HEK293 (cell line): ENCODE results near the gene RABAC1.

Experiments
- CTCF ChIA-PET: fragments of 350-600 bp; formaldehyde crosslinking; extraction: SDS; loops from one replicate; lab custom pipeline; 2021; ENCODE audit warnings: antibody characterized with exemption; lab: Yijun Ruan, JAX
- POLR2A ChIA-PET: fragments of 300-600 bp; formaldehyde crosslinking; extraction: SDS; loops from one replicate; lab custom pipeline; 2020; ENCODE audit warnings: antibody characterized with exemption, inconsistent platforms; lab: Yijun Ruan, JAX
- H3K27ac ChIP-seq: fragments of 200-500 bp; sonication (Bioruptor generic); 2 replicates; pipeline ENCODE4 v1.5.1; 2014; ENCODE audit warnings: low read depth, low read length, control low read depth, inconsistent platforms; ENCODE audit errors: extremely low read depth
- H3K36me3 ChIP-seq, 2 experiments: fragments of 200-500 bp in 1 of 2; sonication (Bioruptor generic) in 1 of 2; 1 replicate in 1 of 2; 2 replicates in 1 of 2; pipeline ENCODE4 v1.5.1; 2014 to 2017; ENCODE audit warnings: inconsistent platforms in 2 of 2, low read length in 2 of 2; ENCODE audit not compliant: control insufficient read depth in 2 of 2, insufficient read depth in 1 of 2
- H3K4me1 ChIP-seq: fragments of 200-500 bp; sonication (Bioruptor generic); 2 replicates; pipeline ENCODE4 v1.5.1; 2014; ENCODE audit warnings: mild to moderate bottlenecking, low read length, inconsistent platforms; ENCODE audit not compliant: control insufficient read depth, insufficient read depth
- H3K4me3 ChIP-seq: 2 replicates; pipeline ENCODE4 v1.5.1; 2011; ENCODE audit warnings: low read depth, mild to moderate bottlenecking, control low read depth, low read length, moderate library complexity
- H3K9me3 ChIP-seq: fragments of 200-500 bp; sonication (Bioruptor generic); 2 replicates; pipeline ENCODE4 v1.5.1; 2014; ENCODE audit warnings: low read depth, low read length, inconsistent platforms; ENCODE audit not compliant: control insufficient read depth, insufficient read depth
- BCL11A ChIP-seq: fragments of 450-650 bp; formaldehyde crosslinking; IDR thresholded peaks from 2 replicates; pipeline ENCODE4 v1.5.1; 2016; ENCODE audit warnings: low read depth, missing biosample characterization, missing genetic modification characterization
- GLIS2 ChIP-seq: fragments of 450-650 bp; formaldehyde crosslinking; IDR thresholded peaks from 2 replicates; pipeline ENCODE4 v1.5.1; 2016; ENCODE audit warnings: missing biosample characterization, missing genetic modification characterization
- KLF8 ChIP-seq: fragments of 450-650 bp; formaldehyde crosslinking; IDR thresholded peaks from 2 replicates; pipeline ENCODE4 v1.5.1; 2016; ENCODE audit warnings: missing biosample characterization, missing genetic modification characterization
- KLF9 ChIP-seq: fragments of 450-650 bp; formaldehyde crosslinking; IDR thresholded peaks from 2 replicates; pipeline ENCODE4 v1.5.1; 2016; ENCODE audit warnings: missing biosample characterization, missing genetic modification characterization, low read depth
- MEIS1 ChIP-seq: sonication (generic); formaldehyde crosslinking; IDR thresholded peaks from 2 replicates; pipeline ENCODE4 v1.8.1; 2022; ENCODE audit warnings: missing genetic modification reagents, mild to moderate bottlenecking, borderline replicate concordance
- ZBTB20 ChIP-seq: fragments of 450-650 bp; formaldehyde crosslinking; IDR thresholded peaks from 2 replicates; pipeline ENCODE4 v1.5.1; 2016; ENCODE audit warnings: missing biosample characterization, missing genetic modification characterization
- ZBTB21 ChIP-seq: fragments of 450-650 bp; formaldehyde crosslinking; IDR thresholded peaks from 2 replicates; pipeline ENCODE4 v1.5.1; 2017; ENCODE audit warnings: missing biosample characterization, missing genetic modification characterization
- ZBTB8A ChIP-seq: fragments of 450-650 bp; formaldehyde crosslinking; IDR thresholded peaks from 2 replicates; pipeline ENCODE4 v1.5.1; 2016; ENCODE audit warnings: missing biosample characterization, missing genetic modification characterization
- ZEB2 ChIP-seq: fragments of 450-650 bp; formaldehyde crosslinking; IDR thresholded peaks from 2 replicates; pipeline ENCODE4 v1.5.1; 2016; ENCODE audit warnings: missing biosample characterization, missing genetic modification characterization
- ZFP3 ChIP-seq: fragments of 450-650 bp; formaldehyde crosslinking; IDR thresholded peaks from 2 replicates; pipeline ENCODE4 v1.5.1; 2016; ENCODE audit warnings: low read depth, missing biosample characterization, missing genetic modification characterization
- ZNF114 ChIP-seq: fragments of 450-650 bp; formaldehyde crosslinking; IDR thresholded peaks from 2 replicates; pipeline ENCODE4 v1.5.0; 2017; ENCODE audit warnings: missing biosample characterization, missing genetic modification characterization
- ZNF202 ChIP-seq: fragments of 450-650 bp; formaldehyde crosslinking; IDR thresholded peaks from 2 replicates; pipeline ENCODE4 v1.5.1; 2016; ENCODE audit warnings: missing biosample characterization, missing genetic modification characterization, borderline replicate concordance
- ZNF211 ChIP-seq: fragments of 450-650 bp; formaldehyde crosslinking; IDR thresholded peaks from 2 replicates; pipeline ENCODE4 v1.5.1; 2016; ENCODE audit warnings: low read depth, missing biosample characterization, missing genetic modification characterization
- ZNF23 ChIP-seq: fragments of 450-650 bp; formaldehyde crosslinking; IDR thresholded peaks from 2 replicates; pipeline ENCODE4 v1.5.1; 2016; ENCODE audit warnings: missing biosample characterization, missing genetic modification characterization, borderline replicate concordance
- ZNF239 ChIP-seq: fragments of 450-650 bp; formaldehyde crosslinking; IDR thresholded peaks from 2 replicates; pipeline ENCODE4 v1.5.1; 2016; ENCODE audit warnings: missing biosample characterization, missing genetic modification characterization
- ZNF24 ChIP-seq: fragments of 450-650 bp; formaldehyde crosslinking; IDR thresholded peaks from 2 replicates; pipeline ENCODE4 v1.5.1; 2016; ENCODE audit warnings: missing biosample characterization, missing genetic modification characterization
- ZNF324 ChIP-seq: fragments of 450-650 bp; formaldehyde crosslinking; IDR thresholded peaks from 2 replicates; pipeline ENCODE4 v1.5.1; 2016; ENCODE audit warnings: missing biosample characterization, missing genetic modification characterization
- ZNF654 ChIP-seq: fragments of 450-650 bp; formaldehyde crosslinking; IDR thresholded peaks from 2 replicates; pipeline ENCODE4 v1.5.1; 2016; ENCODE audit warnings: low read depth, missing biosample characterization, missing genetic modification characterization
- ZNF785 ChIP-seq: fragments of 450-650 bp; formaldehyde crosslinking; IDR thresholded peaks from 2 replicates; pipeline ENCODE4 v1.5.1; 2016; ENCODE audit warnings: missing biosample characterization, missing genetic modification characterization
- TF ChIP-seq, protein P1 (sequence below): fragments of 450-650 bp; formaldehyde crosslinking; conservative IDR thresholded peaks from 2 replicates; pipeline ENCODE4 v1.5.1; 2016; ENCODE audit warnings: low read depth, missing biosample characterization, missing genetic modification characterization
- TF ChIP-seq, protein P2 (sequence below): fragments of 450-650 bp; formaldehyde crosslinking; IDR thresholded peaks from 2 replicates; pipeline ENCODE4 v1.5.1; 2016; ENCODE audit warnings: missing biosample characterization, missing genetic modification characterization
- TF ChIP-seq, protein P3 (sequence below): fragments of 450-650 bp; IDR thresholded peaks from 2 replicates; pipeline ENCODE4 v1.5.1; 2018; ENCODE audit warnings: missing biosample characterization, mild to moderate bottlenecking, missing genetic modification characterization
- TF ChIP-seq, protein P4 (sequence below): fragments of 450-650 bp; formaldehyde crosslinking; IDR thresholded peaks from 2 replicates; pipeline ENCODE4 v1.5.1; 2017; ENCODE audit warnings: missing biosample characterization, missing genetic modification characterization
- TF ChIP-seq, protein P5 (sequence below): fragments of 450-650 bp; formaldehyde crosslinking; IDR thresholded peaks from 2 replicates; pipeline ENCODE4 v1.5.1; 2016; ENCODE audit warnings: missing biosample characterization, missing genetic modification characterization

Gene RABAC1

DNA sequence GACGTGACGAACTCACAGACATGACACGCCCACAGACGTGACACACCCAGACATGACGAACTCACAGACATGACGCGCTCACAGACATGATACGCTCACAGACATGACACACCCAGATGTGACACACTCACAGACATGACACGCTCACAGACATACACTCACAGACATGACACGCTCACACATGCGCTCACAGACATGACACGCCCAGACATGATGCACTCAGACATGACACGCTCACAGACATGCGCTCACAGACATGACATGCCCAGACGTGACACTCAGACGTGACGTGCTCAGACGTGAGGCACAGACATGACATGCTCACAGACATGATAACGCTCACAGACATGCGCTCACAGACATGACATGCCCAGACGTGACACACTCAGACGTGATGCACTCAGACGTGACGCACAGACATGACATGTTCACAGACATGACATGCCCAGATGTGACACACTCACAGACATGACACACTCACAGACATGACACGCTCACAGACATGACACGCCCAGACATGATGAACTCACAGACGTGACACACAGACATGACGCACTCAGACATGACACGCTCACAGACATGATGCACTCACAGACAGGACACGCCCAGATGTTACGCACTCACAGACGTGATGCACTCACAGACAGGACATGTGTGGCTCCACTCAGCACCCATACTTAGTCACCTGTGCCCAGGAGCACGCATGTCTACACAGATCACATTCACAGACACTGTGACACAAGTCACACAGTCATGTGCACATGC, 39.0 kb downstream of the RABAC1 start:
- TF ChIP-seq ZNF654 (tag by site-specific recombination) = no peak
- no peak for TF ChIP-seq ZNF239 (tag by site-specific recombination)
- TF ChIP-seq ZNF23 = no peak
- peak; percentile 28; the same call in 1 of the 2 replicates for TF ChIP-seq KLF9
- peak; percentile 26; the same call in 1 of the 2 replicates for TF ChIP-seq KLF8 (tag by site-specific recombination)
- H3K36me3 ChIP-seq = no peaks in the 10 kb centered on the region
- H3K4me1 ChIP-seq = no peaks in the 10 kb centered on the region
- no peak overlapping the region for H3K27ac ChIP-seq
- POLR2A ChIA-PET = interaction anchor here (1.3 kb wide), 1 partner anchor 59 kb away, joined by 5 read pairs; the partner anchor contains the start of gene RPS19
- no peaks in the 10 kb centered on the region for H3K9me3 ChIP-seq
- CTCF ChIA-PET = interaction anchor here (0.6 to 1.1 kb wide), 2 partner anchors 47 to 83 kb away, joined by 4 to 5 read pairs; no protein-coding TSS in a partner anchor
- no peak overlapping the region for H3K4me3 ChIP-seq

DNA sequence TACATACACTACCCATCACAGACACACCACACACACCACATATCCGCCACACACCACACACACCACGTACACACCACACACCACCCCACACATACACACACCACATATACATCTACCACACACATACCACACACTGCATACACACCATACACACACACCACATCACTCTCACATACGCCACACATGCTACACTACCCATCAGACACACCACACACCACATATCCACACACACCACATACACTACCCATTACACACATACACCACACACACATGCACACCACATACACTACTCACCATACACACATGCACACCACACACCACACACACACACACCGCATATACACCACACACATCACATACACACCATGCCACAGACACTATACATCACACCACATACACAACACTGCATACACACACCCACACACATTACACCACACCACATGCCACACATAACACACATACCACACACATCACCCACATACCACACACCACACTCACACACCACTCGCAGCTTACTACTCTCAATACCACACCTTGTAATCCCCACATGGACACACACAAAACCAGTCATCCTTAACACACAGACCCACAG, 40.4 kb downstream of the RABAC1 start:
- POLR2A ChIA-PET = interaction anchor here (1.3 kb wide), 1 partner anchor 58 kb away, joined by 5 read pairs; the partner anchor contains the start of gene RPS19
- CTCF ChIA-PET = interaction anchor here (0.9 to 1.1 kb wide), 2 partner anchors 15 to 46 kb away, joined by 3 to 5 read pairs; no protein-coding TSS in a partner anchor
- no peak overlapping the region for H3K27ac ChIP-seq
- no peak overlapping the region for H3K4me3 ChIP-seq
- no peaks in the 10 kb centered on the region for H3K36me3 ChIP-seq
- H3K4me1 ChIP-seq = no peaks in the 10 kb centered on the region
- no peaks in the 10 kb centered on the region for H3K9me3 ChIP-seq
- TF ChIP-seq, protein P1, sequence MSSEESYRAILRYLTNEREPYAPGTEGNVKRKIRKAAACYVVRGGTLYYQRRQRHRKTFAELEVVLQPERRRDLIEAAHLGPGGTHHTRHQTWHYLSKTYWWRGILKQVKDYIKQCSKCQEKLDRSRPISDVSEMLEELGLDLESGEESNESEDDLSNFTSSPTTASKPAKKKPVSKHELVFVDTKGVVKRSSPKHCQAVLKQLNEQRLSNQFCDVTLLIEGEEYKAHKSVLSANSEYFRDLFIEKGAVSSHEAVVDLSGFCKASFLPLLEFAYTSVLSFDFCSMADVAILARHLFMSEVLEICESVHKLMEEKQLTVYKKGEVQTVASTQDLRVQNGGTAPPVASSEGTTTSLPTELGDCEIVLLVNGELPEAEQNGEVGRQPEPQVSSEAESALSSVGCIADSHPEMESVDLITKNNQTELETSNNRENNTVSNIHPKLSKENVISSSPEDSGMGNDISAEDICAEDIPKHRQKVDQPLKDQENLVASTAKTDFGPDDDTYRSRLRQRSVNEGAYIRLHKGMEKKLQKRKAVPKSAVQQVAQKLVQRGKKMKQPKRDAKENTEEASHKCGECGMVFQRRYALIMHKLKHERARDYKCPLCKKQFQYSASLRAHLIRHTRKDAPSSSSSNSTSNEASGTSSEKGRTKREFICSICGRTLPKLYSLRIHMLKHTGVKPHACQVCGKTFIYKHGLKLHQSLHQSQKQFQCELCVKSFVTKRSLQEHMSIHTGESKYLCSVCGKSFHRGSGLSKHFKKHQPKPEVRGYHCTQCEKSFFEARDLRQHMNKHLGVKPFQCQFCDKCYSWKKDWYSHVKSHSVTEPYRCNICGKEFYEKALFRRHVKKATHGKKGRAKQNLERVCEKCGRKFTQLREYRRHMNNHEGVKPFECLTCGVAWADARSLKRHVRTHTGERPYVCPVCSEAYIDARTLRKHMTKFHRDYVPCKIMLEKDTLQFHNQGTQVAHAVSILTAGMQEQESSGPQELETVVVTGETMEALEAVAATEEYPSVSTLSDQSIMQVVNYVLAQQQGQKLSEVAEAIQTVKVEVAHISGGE (tag by site-specific recombination) = no peak
- TF ChIP-seq ZNF202 (tag by site-specific recombination) (0 out of 2 replicates have a peak, but pooled peaks have one; percentile 51), ZNF324 (no peak), ZNF114 (tag by site-specific recombination) (peak; percentile 82), MEIS1 (CRISPR knock-in tag) (no peak), ZNF24 (tag by site-specific recombination) (no peak), KLF8 (tag by site-specific recombination) (no peak), ZBTB20 (tag by site-specific recombination) (no peak), ZBTB8A (tag by site-specific recombination) (no peak), ZNF211 (tag by site-specific recombination) (no peak), GLIS2 (tag by site-specific recombination) (no peak), ZNF785 (tag by site-specific recombination) (peak; percentile 83; the same call in 1 of the 2 replicates), ZBTB21 (no peak), ZEB2 (no peak), BCL11A (no peak), ZFP3 (tag by site-specific recombination) (no peak)
- TF ChIP-seq, protein P2, sequence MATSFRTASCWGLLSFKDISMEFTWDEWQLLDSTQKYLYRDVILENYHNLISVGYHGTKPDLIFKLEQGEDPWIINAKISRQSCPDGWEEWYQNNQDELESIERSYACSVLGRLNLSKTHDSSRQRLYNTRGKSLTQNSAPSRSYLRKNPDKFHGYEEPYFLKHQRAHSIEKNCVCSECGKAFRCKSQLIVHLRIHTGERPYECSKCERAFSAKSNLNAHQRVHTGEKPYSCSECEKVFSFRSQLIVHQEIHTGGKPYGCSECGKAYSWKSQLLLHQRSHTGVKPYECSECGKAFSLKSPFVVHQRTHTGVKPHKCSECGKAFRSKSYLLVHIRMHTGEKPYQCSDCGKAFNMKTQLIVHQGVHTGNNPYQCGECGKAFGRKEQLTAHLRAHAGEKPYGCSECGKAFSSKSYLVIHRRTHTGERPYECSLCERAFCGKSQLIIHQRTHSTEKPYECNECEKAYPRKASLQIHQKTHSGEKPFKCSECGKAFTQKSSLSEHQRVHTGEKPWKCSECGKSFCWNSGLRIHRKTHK (tag by site-specific recombination) = no peak
- TF ChIP-seq, protein P3, sequence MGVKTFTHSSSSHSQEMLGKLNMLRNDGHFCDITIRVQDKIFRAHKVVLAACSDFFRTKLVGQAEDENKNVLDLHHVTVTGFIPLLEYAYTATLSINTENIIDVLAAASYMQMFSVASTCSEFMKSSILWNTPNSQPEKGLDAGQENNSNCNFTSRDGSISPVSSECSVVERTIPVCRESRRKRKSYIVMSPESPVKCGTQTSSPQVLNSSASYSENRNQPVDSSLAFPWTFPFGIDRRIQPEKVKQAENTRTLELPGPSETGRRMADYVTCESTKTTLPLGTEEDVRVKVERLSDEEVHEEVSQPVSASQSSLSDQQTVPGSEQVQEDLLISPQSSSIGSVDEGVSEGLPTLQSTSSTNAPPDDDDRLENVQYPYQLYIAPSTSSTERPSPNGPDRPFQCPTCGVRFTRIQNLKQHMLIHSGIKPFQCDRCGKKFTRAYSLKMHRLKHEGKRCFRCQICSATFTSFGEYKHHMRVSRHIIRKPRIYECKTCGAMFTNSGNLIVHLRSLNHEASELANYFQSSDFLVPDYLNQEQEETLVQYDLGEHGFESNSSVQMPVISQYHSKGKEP = no peak
- TF ChIP-seq, protein P4, sequence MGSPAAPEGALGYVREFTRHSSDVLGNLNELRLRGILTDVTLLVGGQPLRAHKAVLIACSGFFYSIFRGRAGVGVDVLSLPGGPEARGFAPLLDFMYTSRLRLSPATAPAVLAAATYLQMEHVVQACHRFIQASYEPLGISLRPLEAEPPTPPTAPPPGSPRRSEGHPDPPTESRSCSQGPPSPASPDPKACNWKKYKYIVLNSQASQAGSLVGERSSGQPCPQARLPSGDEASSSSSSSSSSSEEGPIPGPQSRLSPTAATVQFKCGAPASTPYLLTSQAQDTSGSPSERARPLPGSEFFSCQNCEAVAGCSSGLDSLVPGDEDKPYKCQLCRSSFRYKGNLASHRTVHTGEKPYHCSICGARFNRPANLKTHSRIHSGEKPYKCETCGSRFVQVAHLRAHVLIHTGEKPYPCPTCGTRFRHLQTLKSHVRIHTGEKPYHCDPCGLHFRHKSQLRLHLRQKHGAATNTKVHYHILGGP (tag by site-specific recombination) = peak; percentile 52; the same call in 1 of the 2 replicates
- TF ChIP-seq, protein P5, sequence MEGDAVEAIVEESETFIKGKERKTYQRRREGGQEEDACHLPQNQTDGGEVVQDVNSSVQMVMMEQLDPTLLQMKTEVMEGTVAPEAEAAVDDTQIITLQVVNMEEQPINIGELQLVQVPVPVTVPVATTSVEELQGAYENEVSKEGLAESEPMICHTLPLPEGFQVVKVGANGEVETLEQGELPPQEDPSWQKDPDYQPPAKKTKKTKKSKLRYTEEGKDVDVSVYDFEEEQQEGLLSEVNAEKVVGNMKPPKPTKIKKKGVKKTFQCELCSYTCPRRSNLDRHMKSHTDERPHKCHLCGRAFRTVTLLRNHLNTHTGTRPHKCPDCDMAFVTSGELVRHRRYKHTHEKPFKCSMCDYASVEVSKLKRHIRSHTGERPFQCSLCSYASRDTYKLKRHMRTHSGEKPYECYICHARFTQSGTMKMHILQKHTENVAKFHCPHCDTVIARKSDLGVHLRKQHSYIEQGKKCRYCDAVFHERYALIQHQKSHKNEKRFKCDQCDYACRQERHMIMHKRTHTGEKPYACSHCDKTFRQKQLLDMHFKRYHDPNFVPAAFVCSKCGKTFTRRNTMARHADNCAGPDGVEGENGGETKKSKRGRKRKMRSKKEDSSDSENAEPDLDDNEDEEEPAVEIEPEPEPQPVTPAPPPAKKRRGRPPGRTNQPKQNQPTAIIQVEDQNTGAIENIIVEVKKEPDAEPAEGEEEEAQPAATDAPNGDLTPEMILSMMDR (tag by site-specific recombination) = no peak
